ENCODE results near the gene HRH2.
"Not testable (repeated sequence)": the region's sequence is repeated elsewhere in the genome, so short reads cannot be mapped to it uniquely, and the experiment has no call there.

HRH2 gene

DNA sequence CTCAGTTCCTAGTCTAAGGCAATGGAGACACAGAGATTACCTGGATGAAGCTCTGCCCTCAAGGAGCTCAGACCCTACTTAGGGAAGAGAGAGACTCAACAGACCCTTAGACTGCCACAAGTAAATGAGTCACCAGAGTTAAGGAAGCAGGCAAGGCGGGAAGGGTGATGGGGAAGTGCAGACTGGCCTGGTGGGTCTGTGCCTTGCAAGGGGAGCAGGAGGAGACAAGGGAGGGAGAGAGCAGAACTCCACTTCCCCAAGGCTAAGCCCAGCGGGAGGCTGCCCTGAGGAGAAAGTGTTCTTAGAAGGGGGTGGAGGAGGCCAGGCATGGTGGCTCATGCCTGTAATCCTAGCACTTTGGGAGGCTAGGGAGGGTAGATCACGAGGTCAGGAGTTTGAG lies 83.7 kb downstream of the HRH2 start:
- no peak for DNase-seq (ENCODE audit: low spot score)

DNA sequence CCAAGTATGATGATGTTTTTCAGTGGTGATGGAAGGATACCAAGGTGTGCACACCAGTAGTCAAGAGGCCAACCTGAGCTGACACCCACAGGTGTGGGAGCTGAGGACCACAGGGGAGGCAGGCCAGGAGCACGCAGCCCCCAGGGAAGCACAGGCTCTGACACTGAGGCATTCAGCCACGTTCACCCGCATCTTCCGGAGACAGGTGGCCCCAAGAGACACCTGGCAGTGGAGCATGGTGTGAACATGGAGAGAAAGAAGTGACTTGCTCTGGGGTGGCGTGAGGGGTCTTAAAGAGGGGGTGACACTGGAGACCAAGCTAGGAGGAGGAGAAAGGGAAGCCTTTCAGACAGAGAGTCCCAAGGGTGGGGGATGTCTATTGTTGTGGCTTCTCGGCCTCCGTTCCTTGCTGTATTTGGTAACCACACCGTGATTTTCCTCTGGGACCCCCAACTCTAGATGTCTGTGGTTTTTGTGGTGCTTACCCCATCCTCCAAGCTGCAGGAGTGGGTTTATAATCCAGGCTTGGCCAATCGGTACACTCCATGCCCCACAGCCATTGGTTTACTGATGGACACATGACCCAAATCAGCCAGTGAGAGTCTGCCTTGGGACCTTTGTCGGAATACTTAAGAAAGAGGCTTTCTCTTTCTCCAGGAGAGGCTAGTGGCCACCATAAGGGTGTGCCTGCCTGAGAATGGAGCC lies 84.6 kb downstream of the HRH2 start:
- DNase-seq (ENCODE audit: low spot score), result no peak

DNA sequence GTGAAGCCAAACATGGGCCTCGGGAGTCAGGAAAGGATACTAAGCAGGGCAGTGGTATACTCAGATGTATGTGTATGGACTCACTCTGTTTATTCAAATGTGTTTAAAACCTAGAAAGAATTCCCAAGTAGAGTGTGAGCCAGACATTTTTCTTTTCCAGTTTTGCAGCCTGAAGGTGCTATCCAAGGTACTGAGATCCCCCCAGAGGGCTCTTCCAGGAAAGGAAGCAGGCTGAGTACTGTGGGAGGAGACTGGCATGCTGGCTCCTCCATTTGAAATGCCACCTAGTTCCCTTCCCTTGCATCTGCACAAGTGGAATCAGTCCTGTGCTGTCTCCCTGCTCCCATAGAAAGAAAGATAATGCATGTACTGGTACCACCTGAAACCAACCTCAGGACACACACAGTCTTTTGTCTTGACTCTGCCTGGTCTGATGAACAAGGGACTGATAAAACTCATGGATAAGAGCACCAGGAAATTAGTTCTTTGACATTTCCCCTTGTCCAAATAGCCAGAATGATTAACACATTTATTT lies 85.9 kb downstream of the HRH2 start:
- no peak for DNase-seq (ENCODE audit: low spot score)

DNA sequence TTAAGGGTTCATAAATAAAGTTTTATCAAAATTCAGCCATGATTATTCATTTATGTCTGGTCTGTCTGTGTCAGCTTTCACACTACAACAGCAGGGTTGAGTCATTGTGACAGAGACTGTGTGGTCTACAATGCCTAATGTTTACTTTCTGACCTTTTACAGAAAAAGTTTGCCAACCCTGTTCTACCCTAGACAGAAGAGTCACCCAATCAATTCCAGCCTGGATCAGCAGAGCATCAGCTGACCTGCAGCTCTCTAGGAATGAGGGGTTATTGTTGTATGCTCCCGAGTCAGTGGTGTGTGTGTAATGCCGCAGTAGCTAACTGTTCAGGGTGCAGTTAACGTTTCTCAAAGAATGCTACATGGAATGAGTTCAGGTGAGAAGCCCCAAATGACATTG lies 87.3 kb downstream of the HRH2 start:
- no peak for DNase-seq (ENCODE audit: low spot score)

DNA sequence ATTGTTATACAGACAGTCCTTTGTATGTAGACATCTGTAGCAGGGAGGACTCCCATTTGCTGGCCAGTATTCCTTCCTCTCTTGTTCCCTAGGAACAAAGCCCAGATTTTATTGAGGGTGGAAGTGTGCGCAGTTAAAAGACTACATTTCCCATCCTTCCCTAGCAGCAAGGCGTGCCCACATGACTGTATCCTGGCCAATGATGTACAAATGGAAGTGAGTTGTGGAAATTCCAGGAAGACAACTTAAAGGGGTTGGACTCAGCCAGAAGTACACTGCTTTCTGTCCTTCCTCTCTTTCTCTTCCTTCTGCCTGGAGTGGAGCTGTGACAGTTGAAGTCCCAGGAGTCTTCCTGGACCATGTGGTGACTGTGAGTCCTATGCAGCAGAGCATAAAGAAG lies 89.0 kb downstream of the HRH2 start:
- DNase-seq (ENCODE audit: low spot score), result no peak

DNA sequence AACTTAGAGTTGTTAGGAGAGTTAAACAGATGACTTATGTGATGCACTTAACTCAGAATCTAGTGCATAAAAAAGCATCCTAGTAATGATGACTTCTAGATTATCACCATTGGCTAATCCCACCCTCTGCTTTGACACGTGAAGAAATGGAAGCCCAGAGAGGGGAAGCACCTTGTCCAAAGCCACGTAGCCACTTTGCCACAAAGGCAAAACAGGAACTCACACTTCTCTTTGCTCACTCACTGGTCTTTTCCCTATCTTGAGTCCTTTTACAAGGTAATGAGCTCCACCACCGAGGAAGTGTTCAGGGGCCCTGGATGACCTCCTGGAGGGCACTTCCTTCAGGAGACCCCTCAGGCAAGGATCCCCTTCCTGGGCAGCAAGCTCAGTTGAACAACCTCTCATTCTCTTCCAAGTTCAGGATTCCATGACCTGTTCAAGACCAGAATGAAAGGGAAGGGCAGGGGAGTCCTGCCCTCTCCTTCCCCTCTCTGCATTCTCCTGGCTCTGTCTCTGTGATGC lies 89.7 kb downstream of the HRH2 start:
- DNase-seq (ENCODE audit: low spot score), result no peak

DNA sequence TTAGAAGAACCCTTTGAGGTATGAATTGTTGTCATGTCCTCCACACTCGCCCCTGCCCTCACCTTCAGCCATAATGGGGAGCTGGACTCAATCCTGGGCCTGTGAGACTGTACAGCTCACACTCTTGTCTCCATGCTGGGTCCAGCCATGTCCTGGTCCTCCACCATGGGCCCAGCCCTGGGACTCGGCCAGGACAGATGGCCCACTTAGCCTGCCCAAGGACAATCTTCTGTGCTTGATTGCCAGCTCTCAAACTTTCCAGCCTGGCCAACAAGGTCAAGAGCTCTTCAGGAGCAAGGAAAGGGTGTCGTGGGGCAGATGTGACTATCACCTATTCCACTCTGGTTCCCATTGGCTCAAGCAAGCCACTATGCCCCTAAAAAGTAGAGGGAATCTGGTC lies 90.8 kb downstream of the HRH2 start:
- no peak for DNase-seq (ENCODE audit: low spot score)

DNA sequence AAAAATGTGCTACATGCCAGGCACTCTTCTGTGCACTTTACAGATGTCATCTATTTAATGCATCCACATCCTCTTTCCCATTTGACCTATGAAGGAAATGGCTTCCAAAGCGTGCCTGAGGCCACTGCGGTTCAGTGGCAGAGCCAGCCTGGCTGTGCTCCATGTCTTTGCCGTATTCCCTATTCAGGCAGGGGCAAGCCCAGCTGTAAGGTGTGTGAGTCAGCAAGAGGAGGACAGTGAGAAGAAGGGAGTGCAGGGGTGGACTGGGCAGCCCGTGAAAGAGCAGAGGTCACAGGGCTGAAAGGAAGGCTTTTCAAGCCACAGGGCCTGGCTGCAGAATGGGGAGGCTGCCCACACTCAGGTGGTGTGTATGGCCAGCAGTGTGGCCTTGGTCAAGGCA lies 91.7 kb downstream of the HRH2 start:
- DNase-seq (ENCODE audit: low spot score), result no peak

DNA sequence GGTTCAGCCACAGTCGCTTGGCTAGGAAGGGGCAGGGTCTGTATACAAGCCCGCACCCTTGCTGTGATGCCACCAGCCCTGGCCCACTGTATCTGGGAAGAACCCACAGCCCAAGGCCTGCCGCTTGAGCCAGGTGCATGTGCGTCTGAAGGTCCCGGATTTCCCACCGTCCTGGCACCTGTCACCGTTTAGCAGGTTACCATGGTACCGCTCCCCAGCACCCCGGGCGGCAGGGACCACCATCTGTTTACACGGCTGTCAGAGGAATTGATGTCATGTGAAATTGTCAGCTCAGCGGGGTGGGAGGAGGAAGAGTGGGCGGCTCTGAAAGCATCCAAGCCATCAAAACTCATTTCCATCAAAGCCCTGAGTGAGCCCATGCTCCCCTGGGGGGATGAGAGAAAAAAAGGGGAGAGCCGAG lies 92.7 kb downstream of the HRH2 start:
- DNase-seq (ENCODE audit: low spot score), result no peak

DNA sequence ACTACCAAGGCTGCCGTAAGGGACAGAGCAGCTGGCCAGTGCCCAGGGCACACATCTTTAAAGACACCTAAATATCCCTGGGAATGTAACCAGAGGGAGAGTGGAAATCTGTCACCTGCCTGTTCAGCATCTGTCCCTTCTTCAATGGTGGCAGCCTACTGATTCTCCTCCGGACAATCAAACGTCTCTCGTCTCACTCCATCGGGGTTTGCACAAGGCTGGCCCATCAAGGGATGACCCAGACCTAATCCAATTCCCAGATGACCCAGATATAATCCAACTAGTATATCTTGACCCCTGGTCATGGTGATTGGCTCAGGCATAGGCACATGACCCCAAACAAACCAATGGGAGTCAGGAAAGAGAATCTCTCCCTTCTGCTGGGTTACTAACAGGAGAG lies 93.5 kb downstream of the HRH2 start:
- no peak for DNase-seq (ENCODE audit: low spot score)

DNA sequence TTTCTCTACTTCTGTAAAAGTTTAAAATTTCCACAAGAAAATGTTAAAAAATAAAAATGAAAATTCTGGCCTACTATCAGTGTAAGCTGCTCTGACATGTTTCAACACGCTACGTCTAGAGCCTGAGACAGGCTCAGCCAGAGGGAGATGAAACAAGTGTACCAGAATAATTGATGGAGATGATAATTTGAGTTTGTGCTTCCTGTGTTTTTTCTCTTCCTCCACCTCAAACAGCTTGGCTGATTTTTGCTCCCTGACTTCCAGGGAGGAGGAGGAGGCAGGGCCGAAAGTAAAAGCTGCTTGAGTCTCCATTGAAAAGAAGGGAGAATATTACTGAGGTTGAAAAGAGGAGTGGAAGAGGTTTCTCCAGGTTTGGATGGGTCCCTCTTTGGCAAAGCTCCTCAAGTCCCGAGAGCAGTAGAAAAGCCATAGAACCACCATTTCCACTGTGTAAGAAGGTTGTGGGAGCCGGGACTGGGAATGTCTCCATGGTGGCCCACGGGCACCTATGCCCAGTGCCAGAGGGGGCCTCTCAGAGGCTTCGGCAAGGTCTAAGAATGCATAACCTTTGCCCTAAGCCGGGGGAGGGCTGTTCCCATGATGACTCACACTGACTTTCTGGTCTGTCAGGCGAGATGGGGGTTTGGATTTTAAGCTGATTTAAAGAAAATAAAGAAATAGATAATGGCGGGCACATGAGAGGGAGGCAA lies 95.1 kb downstream of the HRH2 start:
- no peak for DNase-seq (ENCODE audit: low spot score)

DNA sequence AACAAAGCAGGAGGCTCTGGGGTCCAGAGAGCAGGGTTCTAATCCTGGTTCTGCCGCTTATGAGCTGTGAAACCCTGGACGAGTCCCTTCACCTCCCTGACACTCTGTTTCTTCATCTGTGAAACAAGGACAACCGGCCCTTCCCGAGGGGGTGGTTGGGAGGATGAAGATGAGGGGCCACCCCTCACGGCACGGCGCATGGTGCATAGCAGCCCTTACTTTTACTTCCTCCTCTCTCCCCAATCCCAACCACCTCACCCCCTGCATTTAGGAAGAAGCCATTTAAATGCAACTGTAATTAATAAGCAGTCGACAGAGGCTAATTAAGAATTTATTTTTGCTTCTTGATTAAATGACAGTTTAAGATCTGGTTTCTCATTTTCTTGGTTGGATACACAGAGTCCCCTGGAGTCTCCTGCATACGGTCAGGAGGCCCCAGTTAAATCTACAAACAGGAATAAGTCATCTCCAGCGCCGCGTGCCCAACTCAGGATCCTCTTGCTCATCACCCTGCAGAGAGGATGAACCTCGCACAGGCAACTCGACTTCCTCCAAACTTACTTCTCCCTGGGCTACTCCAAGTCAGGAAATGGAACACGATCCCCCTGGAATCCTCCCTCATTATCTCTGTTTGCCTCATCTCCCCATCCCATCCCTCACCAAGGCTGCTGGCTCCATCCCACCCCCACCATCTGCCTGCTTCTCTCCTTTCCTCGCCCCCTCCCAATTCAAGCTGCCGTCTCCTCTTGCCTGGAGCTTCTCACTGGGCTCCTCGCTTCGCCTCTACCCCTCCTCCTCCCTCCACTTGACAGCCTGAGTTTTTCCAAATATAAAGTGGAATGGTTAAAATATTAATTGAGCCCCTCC lies 95.9 kb downstream of the HRH2 start:
- DNase-seq (ENCODE audit: low spot score), result no peak

DNA sequence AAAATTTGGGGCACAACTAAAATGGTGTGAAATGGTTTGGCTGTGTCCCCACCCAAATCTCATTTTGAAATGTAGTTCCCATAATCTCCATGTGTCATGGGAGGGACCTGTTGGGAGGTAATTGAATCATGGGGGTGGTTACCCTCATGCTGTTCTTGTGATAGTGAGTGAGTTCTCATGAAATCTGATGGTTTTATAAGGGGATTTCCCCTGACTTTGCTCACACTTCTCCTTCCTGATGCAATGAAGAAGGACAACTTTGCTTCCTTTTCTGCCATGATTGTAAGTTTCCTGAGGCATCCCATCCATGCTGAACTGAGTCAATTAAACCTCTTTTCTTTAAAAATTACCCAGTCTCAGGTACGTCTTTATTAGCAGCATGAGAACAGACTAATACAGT lies 102.1 kb downstream of the HRH2 start:
- DNase-seq (ENCODE audit: low spot score), result not testable (repeated sequence)
